Heart left ventricle (tissue), 16 donors: ENCODE results near the gene MRPL32. TPM values are rescaled to one million over a fixed set of nuclear protein-coding genes. Genes with fewer than 3 reads are reported as not detected.

Experiments used
- ATAC-seq, 4 donors: fragments of 200-7000 bp; cut with Tn5 transposase; one replicate each; pipeline ENCODE4 v1.9.1; 2020 to 2022; ENCODE audit warnings: moderate library complexity in 4 of 4, mild to moderate bottlenecking in 3 of 4, moderate number of reproducible peaks in 1 of 4
- DNase-seq, 5 donors: peaks; one replicate each; pipeline ENCODE4 v3.0.0-alpha.2; 2020
- H3K27ac ChIP-seq, 12 donors: fragments of 200-600 bp; sonication (generic) in 4 of 12; one replicate each; pipeline versions ENCODE4 v1.5.0 to v1.8.0; 2016 to 2022; ENCODE audit warnings: mild to moderate bottlenecking in 2 of 12
- H3K27me3 ChIP-seq, 9 donors: fragments of 200-600 bp; sonication (generic) in 2 of 9; one replicate each; pipeline versions ENCODE4 v1.5.1 to v1.8.0; 2016 to 2022; ENCODE audit warnings: mild to moderate bottlenecking in 3 of 9
- H3K36me3 ChIP-seq, 9 donors: fragments of 200-600 bp; sonication (generic) in 2 of 9; one replicate each; pipeline versions ENCODE4 v1.5.0 to v1.8.0; 2018 to 2022; ENCODE audit warnings: mild to moderate bottlenecking in 2 of 9
- H3K4me1 ChIP-seq, 12 donors: fragments of 200-600 bp; sonication (generic) in 4 of 12; one replicate each; pipeline versions ENCODE4 v1.5.0 to v1.8.0; 2016 to 2022; ENCODE audit warnings: mild to moderate bottlenecking in 3 of 12
- H3K4me3 ChIP-seq, 12 donors: fragments of 200-600 bp; sonication (generic) in 4 of 12; one replicate each; pipeline versions ENCODE4 v1.5.0 to v1.8.0; 2017 to 2022; ENCODE audit warnings: mild to moderate bottlenecking in 9 of 12, moderate library complexity in 4 of 12
- H3K9me3 ChIP-seq, 12 donors: fragments of 200-600 bp; sonication (generic) in 4 of 12; one replicate each; pipeline versions ENCODE4 v1.5.0 to v1.8.0; 2016 to 2022; ENCODE audit warnings: mild to moderate bottlenecking in 1 of 12
- CTCF ChIP-seq, 12 donors: fragments of 200-600 bp; sonication (generic) in 4 of 12; IDR thresholded peaks; one replicate each; pipeline versions ENCODE4 v1.5.0 to v1.8.0; 2018 to 2022; ENCODE audit warnings: antibody characterized with exemption in 12 of 12, mild to moderate bottlenecking in 5 of 12
- POLR2A ChIP-seq, 2 donors: fragments of 450-650 bp; IDR thresholded peaks; one replicate each; pipeline ENCODE4 v1.6.1; 2017; ENCODE audit warnings: antibody characterized with exemption in 2 of 2, mild to moderate bottlenecking in 2 of 2, moderate library complexity in 2 of 2
- WGBS, 4 donors: extraction: QIAGEN DNeasy Blood & Tissue Kit in 2 of 4; methylation state at CpG; one replicate each; pipeline versions ENCODE4 v1.1.5 to v1.1.7; 2013 to 2018; 5-methylcytosine and 5-hydroxymethylcytosine counted together
- intact Hi-C, 10 donors: fragments of 100-400 bp; cut with DNase I; formaldehyde crosslinking; loops; one replicate each; pipeline versions ENCODE4 v1.11.1 to v1.14.2; 2022
- polyA plus RNA-seq, 2 donors: library from polyadenylated mRNA; stranded (reverse); fragments of 200-250 nt; gene quantifications; one replicate each; pipeline ENCODE4 v1.2.3, GENCODE V29; 2013
- total RNA-seq, 9 donors: library from RNA; depleted of rRNA in 2 of 9; stranded (reverse); fragments of >200 nt in 2 of 9; fragmentation: NEBNext Ultra II Directional in 3 of 9; extraction: Animal tissue kit (Norgen Biotek cat#: 25700) in 3 of 9; gene quantifications; one replicate each; pipeline versions ENCODE4 v1.1.0 to v1.2.4, GENCODE V29; 2016 to 2023
- donor health status: ischemic (EF 13 %, LVEDD 7.1; RV severe dilation, severe dysfunction).
- donor health status: healthy with polysubstance abuse.
- donor health status: DM: no; HTN: yes; CAD: no.
- donor health status: DM: no; HTN: no; CAD: no.
- donor health status: ischemic (EF 25% LVEDD 6.9; RV normal size, moderate dysfunction).
- donor health status: ischemic (EF 25% LVEDD 5.7; RV mildly dilated, moderate dysfunction).
- donor health status: healthy.
- donor health status: DM: yes; HTN: yes; CAD: no.
- donor health status: ischemic (EF 35%, LVEDD 5.7; RV mildly dilated, moderate dysfunction).
- donor health status: nonischemic (EF 11% LVEDD 7.7; RV severe dilation, severe dysfunction).
- donor health status: DM: yes; HTN: yes; CAD: no.
- donor health status: PGD.
- donor health status: ischemic (EF 29% LVEDD 5.4; RV normal size, mild dysfunction).
- donor health status: nonischemic (EF 23%, LVEDD 6.1; RV moderate dilation, normal function).

Gene MRPL32
- total and polyA plus RNA-seq, 11 donors, result 49.0 to 98.4 (median 63.4) TPM

- peaks cover 6 to 55% (median 37%) of the 10 kb centered on the region in 12 donors for H3K4me1 ChIP-seq
These were observed 825 bp downstream of the MRPL32 start for GRCh38 chr7:42932811-42933591.

GRCh38 chr7:42934291-42934690 is 2.1 kb downstream of the MRPL32 start:
- H3K27me3 ChIP-seq, result no peaks in the 10 kb centered on the region
- no peak for ATAC-seq
- no peak overlapping the region for H3K27ac ChIP-seq
- WGBS, 4 donors, result 80 to 92% (median 88%) methylated on average over 3 of the region's 3 CpGs
- peaks cover 0 to 46% (median 44%) of the 10 kb centered on the region in 9 donors for H3K36me3 ChIP-seq
- H3K9me3 ChIP-seq, result no peaks in the 10 kb centered on the region
- intact Hi-C loops, result loop anchor here in 4 of 10 donors (10.0 kb wide), 3 partner anchors 521 to 901 kb away; partner anchors contain the start of gene COA1 (in 2 of the 4)
- H3K4me3 ChIP-seq, result no peak overlapping the region
- DNase-seq, result no peak
- peaks cover 6 to 47% (median 33%) of the 10 kb centered on the region in 12 donors for H3K4me1 ChIP-seq
- TF ChIP-seq CTCF (IDR thresholded peaks at IDR 0.05), result no peak

More at GRCh38 chr7:42932811-42933591, 825 bp downstream of the MRPL32 start:
- intact Hi-C loops, result loop anchor here in 4 of 10 donors (1.0 to 10.0 kb wide), 5 partner anchors 20 to 902 kb away; partner anchors contain the start of genes C7orf25 (in 4 of the 4) and COA1 (in 2 of the 4)
- WGBS, 4 donors, result 1 to 2% (median 2%) methylated on average over 17 of the region's 17 CpGs
- Histone ChIP-seq H3K4me3 (peak overlapping the region; percentile 61 to 97 (median 72)), H3K9me3 (no peaks in the 10 kb centered on the region), H3K27me3 (no peaks in the 10 kb centered on the region), H3K36me3 (peaks cover 0 to 33% (median 31%) of the 10 kb centered on the region in 9 donors), H3K27ac (peak overlapping the region in 11 of 12 donors; percentile 65 to 88 (median 81))
- TF ChIP-seq POLR2A (IDR thresholded peaks at IDR 0.05) (no peak), CTCF (IDR thresholded peaks at IDR 0.05) (no peak)
- peak in 3 of 4 donors; percentile 28 to 49 (median 43) for ATAC-seq
- DNase-seq, result peak in 4 of 5 donors; percentile 26 to 42 (median 34)

- no peak overlapping the region for H3K27ac ChIP-seq
- WGBS, 4 donors, result 92 to 96% (median 94%) methylated on average over 5 of the region's 5 CpGs
- TF ChIP-seq POLR2A (IDR thresholded peaks at IDR 0.05), result no peak
- no peak for TF ChIP-seq CTCF (IDR thresholded peaks at IDR 0.05)
- H3K4me1 ChIP-seq, result peaks cover 0 to 32% (median 19%) of the 10 kb centered on the region in 12 donors
- H3K36me3 ChIP-seq, result peaks cover 0 to 58% (median 54%) of the 10 kb centered on the region in 9 donors
- H3K9me3 ChIP-seq, result no peaks in the 10 kb centered on the region
- no peak overlapping the region for H3K4me3 ChIP-seq
- H3K27me3 ChIP-seq, result no peaks in the 10 kb centered on the region
- intact Hi-C loops, result loop anchor here in 4 of 10 donors (10.0 kb wide), 3 partner anchors 519 to 899 kb away; partner anchors contain the start of gene COA1 (in 2 of the 4)
- ATAC-seq (no peak), DNase-seq (no peak)
These were observed 3.7 kb downstream of the MRPL32 start for GRCh38 chr7:42935861-42936260.
